Prostate gland (tissue), 2 donors: Measurements from ENCODE around the gene CCNF. TPM values are rescaled to one million over a fixed set of nuclear protein-coding genes. Genes with fewer than 3 reads are reported as not detected.
A peak's percentile ranks its signal among the peaks of the same experiment; 100 is the strongest.

Experiments
- DNase-seq: peaks from one replicate; pipeline ENCODE4 v3.0.0-alpha.2; 2019; ENCODE audit warnings: low spot score
- H3K27ac ChIP-seq, 2 donors: fragments of 200-600 bp; sonication (generic); 2 replicates each; pipeline ENCODE4 v1.5.1; 2017 to 2019
- H3K27me3 ChIP-seq: fragments of 200-600 bp; sonication (generic); replicated peaks from 2 replicates; pipeline ENCODE4 v1.5.1; 2019; ENCODE audit not compliant: insufficient read depth
- H3K36me3 ChIP-seq, 2 donors: fragments of 200-600 bp; sonication (generic); 1 replicate in 1 of 2; 2 replicates in 1 of 2; pipeline versions ENCODE4 v1.5.1 to v1.8.1; 2017 to 2019
- H3K4me1 ChIP-seq: fragments of 200-600 bp; sonication (generic); replicated peaks from 2 replicates; pipeline ENCODE4 v1.5.1; 2019
- H3K4me3 ChIP-seq, 2 donors: fragments of 200-600 bp; sonication (generic); 2 replicates each; pipeline ENCODE4 v1.5.1; 2017 to 2019
- H3K9me3 ChIP-seq: fragments of 200-600 bp; sonication (generic); 2 replicates; pipeline ENCODE4 v1.5.1; 2017
- CTCF ChIP-seq, 4 experiments: fragments of 200-600 bp in 2 of 4; fragments of 450-650 bp in 2 of 4; sonication (generic) in 2 of 4; IDR thresholded peaks; 1 replicate in 3 of 4; 2 replicates in 1 of 4; pipeline ENCODE4 v1.5.1; 2016 to 2019; ENCODE audit warnings: antibody characterized with exemption in 4 of 4, mild to moderate bottlenecking in 2 of 4, moderate library complexity in 2 of 4
- POLR2A ChIP-seq: fragments of 450-650 bp; IDR thresholded peaks from one replicate; pipeline ENCODE4 v1.6.1; 2016; ENCODE audit warnings: antibody characterized with exemption, mild to moderate bottlenecking
- POLR2AphosphoS5 ChIP-seq: sonication (generic); formaldehyde crosslinking; IDR thresholded peaks from one replicate; pipeline ENCODE4 v1.6.1; 2017; ENCODE audit warnings: antibody characterized with exemption
- WGBS: methylation state at CpG from one replicate; pipeline ENCODE4 v1.1.5; 2018; 5-methylcytosine and 5-hydroxymethylcytosine counted together
- intact Hi-C: fragments of 100-400 bp; cut with DNase I; formaldehyde crosslinking; loops from one replicate; pipeline ENCODE4 v1.14.2; 2022
- total RNA-seq, 2 donors: library from RNA; depleted of rRNA; stranded (reverse); fragments of >200 nt; gene quantifications; one replicate each; pipeline ENCODE4 v1.1.0, GENCODE V29; 2016

The CCNF gene
- total RNA-seq, 2 donors from 2014 or later: 7.3 to 8.0 TPM

- Histone ChIP-seq H3K27ac (no peak overlapping the region), H3K36me3 (no peaks in the 10 kb centered on the region), H3K4me3 (no peak overlapping the region), H3K4me1 (peaks cover 13% of the 10 kb centered on the region), H3K9me3 (no peaks in the 10 kb centered on the region), H3K27me3 (no peaks in the 10 kb centered on the region)
- no peak for DNase-seq
- TF ChIP-seq POLR2A (no peak), CTCF (IDR thresholded peaks at IDR 0.05) (no peak), POLR2AphosphoS5 (no peak)
- intact Hi-C loops: loop anchor here (2.0 to 5.0 kb wide), 2 partner anchors 160 to 233 kb away; partner anchors contain the start of genes ABCA3 and RNPS1
- 80% methylated on average over 19 of the region's 20 CpGs for WGBS
Measured at GRCh38 chr16:2500430-2500917, 71.2 kb downstream of the CCNF start.

- no peaks in the 10 kb centered on the region for H3K27me3 ChIP-seq
- intact Hi-C loops: loop anchor here (2.0 to 5.0 kb wide), 2 partner anchors 160 to 234 kb away; partner anchors contain the start of genes ABCA3 and RNPS1
- H3K9me3 ChIP-seq: no peaks in the 10 kb centered on the region
- H3K4me1 ChIP-seq: peaks cover 13% of the 10 kb centered on the region
- H3K27ac ChIP-seq: peak overlapping the region; percentile 7 to 11
- 33% methylated on average over 23 of the region's 23 CpGs for WGBS
- peak; percentile 75 for DNase-seq
- no peaks in the 10 kb centered on the region for H3K36me3 ChIP-seq
- H3K4me3 ChIP-seq: no peak overlapping the region
- peak; percentile 94 to 98 (median 98) for TF ChIP-seq CTCF (IDR thresholded peaks at IDR 0.05)
- no peak for TF ChIP-seq POLR2A
- TF ChIP-seq POLR2AphosphoS5: peak; percentile 57
Measured at GRCh38 chr16:2500918-2501750, 71.9 kb downstream of the CCNF start.

- H3K36me3 ChIP-seq: no peaks in the 10 kb centered on the region
- peaks cover 13% of the 10 kb centered on the region for H3K4me1 ChIP-seq
- 75% methylated on average over 17 of the region's 18 CpGs for WGBS
- no peak overlapping the region for H3K27ac ChIP-seq
- TF ChIP-seq CTCF (IDR thresholded peaks at IDR 0.05) (no peak), POLR2AphosphoS5 (no peak), POLR2A (no peak)
- no peak overlapping the region for H3K4me3 ChIP-seq
- H3K9me3 ChIP-seq: no peaks in the 10 kb centered on the region
- no peak for DNase-seq
- intact Hi-C loops: loop anchor here (2.0 to 5.0 kb wide), 2 partner anchors 161 to 235 kb away; partner anchors contain the start of genes ABCA3 and RNPS1
- no peaks in the 10 kb centered on the region for H3K27me3 ChIP-seq
Measured at GRCh38 chr16:2501946-2502895, 73.0 kb downstream of the CCNF start.

- WGBS: 90% methylated on average over 14 of the region's 14 CpGs
- Histone ChIP-seq H3K4me3 (no peak overlapping the region), H3K9me3 (no peaks in the 10 kb centered on the region), H3K27ac (no peak overlapping the region), H3K27me3 (no peaks in the 10 kb centered on the region), H3K4me1 (peaks cover 5% of the 10 kb centered on the region), H3K36me3 (no peaks in the 10 kb centered on the region)
- intact Hi-C loops: no loop called here
- DNase-seq: no peak
- TF ChIP-seq POLR2A: no peak
- no peak for TF ChIP-seq POLR2AphosphoS5
- TF ChIP-seq CTCF (IDR thresholded peaks at IDR 0.05): no peak
Measured at GRCh38 chr16:2505695-2506094, 76.4 kb downstream of the CCNF start.
